Thymus (tissue), 11 donors: ENCODE measurements around the gene FAM83D. TPM values are rescaled to one million over a fixed set of nuclear protein-coding genes. Genes with fewer than 3 reads are reported as not detected.

Experiments used
- DNase-seq, 9 donors: peaks; one replicate each; pipeline ENCODE4 v3.0.0-alpha.2; 2013; ENCODE audit warnings: low spot score in 9 of 9, low read depth in 6 of 9, missing footprints in 1 of 9
- H3K27ac ChIP-seq, 2 donors: one replicate each; pipeline ENCODE4 v1.5.1; 2013; ENCODE audit warnings: control low read depth in 1 of 2, low read depth in 1 of 2, low read length in 1 of 2, mild to moderate bottlenecking in 1 of 2, moderate library complexity in 1 of 2
- H3K27me3 ChIP-seq, 2 donors: one replicate each; pipeline ENCODE4 v1.5.1; 2013; ENCODE audit warnings: low read length in 1 of 2; ENCODE audit not compliant: control insufficient read depth in 2 of 2, insufficient read depth in 1 of 2
- H3K36me3 ChIP-seq, 2 donors: one replicate each; pipeline ENCODE4 v1.5.1; 2013; ENCODE audit warnings: low read length in 1 of 2, mild to moderate bottlenecking in 1 of 2, moderate library complexity in 1 of 2; ENCODE audit not compliant: control insufficient read depth in 2 of 2, insufficient read depth in 2 of 2
- H3K4me1 ChIP-seq, 2 donors: one replicate each; pipeline ENCODE4 v1.5.1; 2013; ENCODE audit warnings: low read length in 2 of 2; ENCODE audit not compliant: control insufficient read depth in 2 of 2, insufficient read depth in 2 of 2
- H3K4me3 ChIP-seq, 2 donors: one replicate each; pipeline ENCODE4 v1.5.1; 2013; ENCODE audit warnings: low read length in 2 of 2, control low read depth in 1 of 2, mild to moderate bottlenecking in 1 of 2
- H3K9me3 ChIP-seq, 2 donors: one replicate each; pipeline ENCODE4 v1.5.1; 2013; ENCODE audit warnings: low read length in 1 of 2, mild to moderate bottlenecking in 1 of 2; ENCODE audit not compliant: control insufficient read depth in 2 of 2, insufficient read depth in 1 of 2
- WGBS: extraction: QIAGEN DNeasy Blood & Tissue Kit; methylation state at CpG from one replicate; pipeline ENCODE4 v1.1.7; 2013; 5-methylcytosine and 5-hydroxymethylcytosine counted together
- polyA plus RNA-seq: library from polyadenylated mRNA; stranded (reverse); fragments of 200-250 nt; gene quantifications from one replicate; pipeline ENCODE4 v1.2.3, GENCODE V29; 2013
- total RNA-seq: library from RNA; stranded (reverse); fragments of 120-200 nt; gene quantifications from one replicate; pipeline ENCODE4 v1.2.4, GENCODE V29; 2013
- donor health status: healthy.

Gene FAM83D
- total and polyA plus RNA-seq, 2 donors: 2.5 to 9.6 TPM

DNA sequence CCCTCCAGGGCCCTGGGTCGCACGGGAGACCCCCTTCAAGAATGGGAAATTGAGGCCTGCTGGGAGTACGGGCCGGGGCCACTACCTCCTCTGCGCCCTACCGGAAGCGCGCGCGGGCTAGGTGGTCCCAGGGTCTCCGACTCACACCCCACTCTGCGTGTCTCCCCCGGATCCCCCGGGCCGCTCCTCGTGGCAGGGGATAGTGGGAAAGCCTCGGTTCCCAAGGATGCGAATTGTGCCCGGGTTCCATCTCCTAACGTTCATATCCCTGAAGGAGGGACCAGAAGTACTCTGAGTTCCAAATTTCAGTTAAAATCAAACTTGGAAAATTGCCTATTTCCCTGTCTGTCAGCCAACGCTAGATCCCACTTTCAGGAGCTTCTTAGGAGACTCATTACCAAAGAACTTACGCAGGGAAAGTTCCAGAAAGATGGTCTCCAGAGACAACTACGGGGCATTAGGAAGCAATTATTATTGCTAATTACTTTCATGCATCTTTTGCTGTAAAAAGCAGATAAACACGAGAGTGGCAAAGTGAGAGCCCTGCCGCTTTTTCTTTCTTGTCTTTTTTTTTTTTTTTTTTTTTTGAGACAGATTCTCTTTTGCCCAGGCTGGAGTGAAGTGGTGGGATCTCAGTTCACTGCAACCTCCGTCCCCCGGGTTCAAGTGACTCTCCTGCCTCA is 858 bp downstream of the FAM83D start:
- peak overlapping the region; percentile 60 to 91 for H3K4me3 ChIP-seq
- no peaks in the 10 kb centered on the region for H3K27me3 ChIP-seq
- peaks cover 0 to 3% of the 10 kb centered on the region in 2 donors for H3K9me3 ChIP-seq
- peak overlapping the region in 1 of 2 donors; percentile 4 for H3K27ac ChIP-seq
- peaks cover 17% of the 10 kb centered on the region in 2 donors for H3K4me1 ChIP-seq
- DNase-seq: peak in 4 of 9 donors; percentile 8 to 28 (median 16)
- 15% methylated on average over 27 of the region's 27 CpGs for WGBS
- H3K36me3 ChIP-seq: peaks cover 3 to 7% of the 10 kb centered on the region in 2 donors

DNA sequence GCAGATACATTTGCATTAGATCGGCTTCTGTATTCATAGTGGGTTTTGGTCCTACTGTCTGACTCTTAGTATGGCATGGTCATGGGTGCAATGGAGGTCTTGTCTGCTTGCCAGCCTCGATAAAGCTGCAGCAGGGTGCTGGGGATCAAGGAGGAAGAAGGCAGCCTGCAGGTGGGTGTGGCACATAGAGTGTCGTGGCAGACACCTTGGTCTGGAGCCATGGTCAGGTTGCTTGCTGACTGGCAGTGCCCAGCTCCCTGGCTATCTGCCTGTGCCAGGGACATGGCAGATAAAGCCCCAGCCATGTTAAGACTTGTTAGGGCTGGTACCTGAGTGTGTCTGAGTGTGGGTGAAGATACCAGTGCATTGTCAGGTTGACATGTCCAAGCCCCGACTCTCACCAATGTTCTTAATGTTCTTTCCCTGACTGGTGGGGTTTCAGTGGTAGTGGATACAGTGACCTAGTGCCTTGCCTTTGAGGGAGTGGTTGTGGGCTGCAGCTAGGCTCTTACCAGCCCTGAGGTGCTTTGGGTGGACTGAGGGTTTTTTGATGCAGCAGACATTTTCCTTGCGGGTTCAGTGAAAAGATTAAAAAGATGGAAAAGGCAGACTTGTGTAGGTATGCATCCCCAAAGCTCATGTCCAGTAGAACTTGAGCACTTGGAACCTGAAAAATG is 1.8 kb downstream of the FAM83D start:
- Histone ChIP-seq H3K4me1 (peaks cover 17% of the 10 kb centered on the region in 2 donors), H3K36me3 (peaks cover 3 to 7% of the 10 kb centered on the region in 2 donors), H3K27ac (no peak overlapping the region), H3K9me3 (peaks cover 0 to 3% of the 10 kb centered on the region in 2 donors), H3K4me3 (peak overlapping the region; percentile 60 to 91), H3K27me3 (no peaks in the 10 kb centered on the region)
- WGBS: 84% methylated on average over 5 of the region's 5 CpGs
- DNase-seq: peak in 2 of 9 donors; percentile 8 to 9

DNA sequence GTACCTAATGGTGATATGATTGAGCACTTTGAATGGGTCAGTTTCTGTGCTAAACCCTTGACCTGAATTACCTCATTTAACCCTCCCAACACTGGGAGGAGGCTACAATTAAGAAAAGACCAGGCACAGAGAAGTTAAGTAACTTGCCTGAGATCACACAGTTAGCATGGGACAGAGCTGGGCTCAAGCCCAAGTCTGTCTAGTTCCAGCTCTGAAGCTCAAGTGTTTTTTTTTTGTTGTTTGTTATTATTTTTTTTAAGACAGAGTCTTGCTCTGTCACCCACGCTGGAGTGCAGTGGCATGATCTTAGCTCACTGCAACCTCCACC is 4.0 kb downstream of the FAM83D start:
- Histone ChIP-seq H3K9me3 (peaks cover 0 to 3% of the 10 kb centered on the region in 2 donors), H3K27ac (no peak overlapping the region), H3K27me3 (no peaks in the 10 kb centered on the region), H3K36me3 (peaks cover 3 to 8% of the 10 kb centered on the region in 2 donors), H3K4me3 (no peak overlapping the region), H3K4me1 (peaks cover 17% of the 10 kb centered on the region in 2 donors)
- no peak for DNase-seq
- 95% methylated on average over 1 of the region's 1 CpG for WGBS

GRCh38 chr20:38931984-38932383 is 5.8 kb downstream of the FAM83D start:
- H3K36me3 ChIP-seq: peaks cover 3 to 10% of the 10 kb centered on the region in 2 donors
- no peak overlapping the region for H3K27ac ChIP-seq
- H3K4me1 ChIP-seq: peaks cover 17% of the 10 kb centered on the region in 2 donors
- no peaks in the 10 kb centered on the region for H3K27me3 ChIP-seq
- H3K9me3 ChIP-seq: no peaks in the 10 kb centered on the region
- no peak overlapping the region for H3K4me3 ChIP-seq
- WGBS: 97% methylated on average over 4 of the region's 4 CpGs
- DNase-seq: no peak

GRCh38 chr20:38932457-38933120 is 6.4 kb downstream of the FAM83D start:
- Histone ChIP-seq H3K27ac (no peak overlapping the region), H3K36me3 (peaks cover 3 to 10% of the 10 kb centered on the region in 2 donors), H3K4me3 (no peak overlapping the region), H3K9me3 (no peaks in the 10 kb centered on the region), H3K27me3 (no peaks in the 10 kb centered on the region), H3K4me1 (peaks cover 11% of the 10 kb centered on the region in 2 donors)
- WGBS: 97% methylated on average over 9 of the region's 9 CpGs
- no peak for DNase-seq

GRCh38 chr20:38934530-38934929 is 8.3 kb downstream of the FAM83D start:
- 97% methylated on average over 5 of the region's 5 CpGs for WGBS
- H3K4me1 ChIP-seq: peaks cover 0 to 2% of the 10 kb centered on the region in 2 donors

DNA sequence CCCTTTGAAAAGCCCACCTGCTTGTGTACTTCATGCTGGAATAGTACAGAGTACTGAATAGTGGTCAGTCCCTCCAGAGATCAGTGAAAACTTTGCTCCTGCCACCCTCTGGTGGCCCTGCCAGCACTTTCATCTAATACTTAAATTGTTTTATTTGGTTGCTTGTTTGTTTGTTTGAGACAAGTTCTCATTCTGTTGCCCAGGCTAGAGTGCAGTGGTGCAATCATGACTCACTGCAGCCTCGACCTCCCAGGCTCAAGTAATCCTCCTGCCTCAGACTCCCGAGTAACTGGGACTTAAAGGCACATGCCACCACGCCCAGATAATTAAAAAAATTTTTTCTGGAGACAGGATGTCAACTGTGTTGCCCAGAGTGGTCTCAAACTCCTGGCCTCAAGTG is 9.1 kb downstream of the FAM83D start:
- WGBS: 96% methylated on average over 3 of the region's 3 CpGs
- Histone ChIP-seq H3K9me3 (no peaks in the 10 kb centered on the region), H3K36me3 (peaks cover 11 to 19% of the 10 kb centered on the region in 2 donors), H3K4me1 (no peaks in the 10 kb centered on the region), H3K4me3 (no peak overlapping the region), H3K27me3 (no peaks in the 10 kb centered on the region), H3K27ac (no peak overlapping the region)
- DNase-seq: no peak

More at GRCh38 chr20:38934530-38934929, 8.3 kb downstream of the FAM83D start:
- Histone ChIP-seq H3K36me3 (peaks cover 14% of the 10 kb centered on the region in 2 donors), H3K27ac (no peak overlapping the region), H3K4me3 (no peak overlapping the region), H3K9me3 (no peaks in the 10 kb centered on the region), H3K27me3 (no peaks in the 10 kb centered on the region)
- DNase-seq: no peak

DNA sequence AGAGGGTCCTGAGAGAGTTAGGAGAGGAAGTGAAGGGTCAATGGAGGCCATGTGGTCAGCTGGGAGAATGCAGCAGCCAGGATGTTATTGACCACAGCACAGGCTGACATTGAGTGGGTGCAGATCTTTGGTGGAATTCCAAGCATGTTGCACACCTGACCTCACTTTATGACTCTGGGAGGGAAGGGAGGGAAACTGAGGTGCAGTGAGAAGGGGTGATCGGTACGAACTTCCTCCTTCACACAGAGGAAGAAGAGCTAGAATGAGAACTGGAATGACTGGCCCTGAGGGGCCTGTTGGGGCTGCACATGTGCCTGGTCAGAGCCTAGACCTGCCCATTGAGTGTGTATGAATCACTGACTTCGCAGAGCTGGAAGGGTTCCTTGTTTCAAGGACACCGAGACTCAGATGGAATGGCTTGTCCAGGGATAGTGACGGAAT is 9.8 kb downstream of the FAM83D start:
- Histone ChIP-seq H3K4me3 (no peak overlapping the region), H3K27me3 (no peaks in the 10 kb centered on the region), H3K4me1 (no peaks in the 10 kb centered on the region), H3K27ac (no peak overlapping the region), H3K9me3 (no peaks in the 10 kb centered on the region), H3K36me3 (peaks cover 11 to 22% of the 10 kb centered on the region in 2 donors)
- no peak for DNase-seq
- 87% methylated on average over 5 of the region's 5 CpGs for WGBS

GRCh38 chr20:38937000-38937399 is 10.8 kb downstream of the FAM83D start:
- DNase-seq: no peak
- Histone ChIP-seq H3K4me1 (no peaks in the 10 kb centered on the region), H3K27ac (no peak overlapping the region), H3K4me3 (no peak overlapping the region), H3K9me3 (no peaks in the 10 kb centered on the region), H3K27me3 (no peaks in the 10 kb centered on the region), H3K36me3 (peaks cover 17 to 22% of the 10 kb centered on the region in 2 donors)
- 98% methylated on average over 5 of the region's 5 CpGs for WGBS
